A673 (cell line): ENCODE measurements around the gene TBC1D22A. TPM values are rescaled to one million over a fixed set of nuclear protein-coding genes. Genes with fewer than 3 reads are reported as not detected.

Source experiments
- BruUV-seq: library from RNA; stranded (reverse); fragments of 400-500 nt; replicated peaks from 2 replicates; lab custom pipeline; 2021; lab: Mats Ljungman, UMichigan
- CTCF ChIA-PET: fragments of 300-600 bp; sonication (Branson Sonifier 250); formaldehyde crosslinking; loops from one replicate; lab custom pipeline; 2022; ENCODE audit warnings: antibody characterized with exemption; lab: Charles Lee
- POLR2A ChIA-PET: fragments of 300-600 bp; sonication (Branson Sonifier 250); formaldehyde crosslinking; loops from one replicate; lab custom pipeline; 2022; ENCODE audit warnings: antibody characterized with exemption; ENCODE audit not compliant: low non-redundant PET; lab: Charles Lee
- DNase-seq: peaks from one replicate; pipeline ENCODE4 v3.0.0-alpha.2; 2015; ENCODE audit warnings: low spot score
- H3K27ac ChIP-seq: fragments of 200-600 bp; sonication (generic); 2 replicates; pipeline ENCODE4 v1.5.1; 2016; ENCODE audit warnings: mixed run types, low read depth, mild to moderate bottlenecking, mixed read lengths, antibody characterized with exemption, low read length; ENCODE audit not compliant: poor library complexity, severe bottlenecking
- H3K27me3 ChIP-seq: fragments of 200-600 bp; sonication (generic); replicated peaks from 2 replicates; pipeline ENCODE4 v1.6.1; 2017; ENCODE audit warnings: mixed run types, low read depth, mild to moderate bottlenecking, mixed read lengths, antibody characterized with exemption, low read length; ENCODE audit not compliant: insufficient read depth, poor library complexity
- H3K36me3 ChIP-seq: fragments of 200-600 bp; sonication (generic); 2 replicates; pipeline ENCODE4 v1.6.1; 2016; ENCODE audit warnings: mixed run types, mild to moderate bottlenecking, mixed read lengths, antibody characterized with exemption, low read length; ENCODE audit not compliant: insufficient read depth, poor library complexity, severe bottlenecking
- H3K4me1 ChIP-seq: fragments of 200-600 bp; sonication (generic); 2 replicates; pipeline ENCODE4 v1.6.1; 2017; ENCODE audit warnings: mixed run types, mild to moderate bottlenecking, mixed read lengths, antibody characterized with exemption, low read length; ENCODE audit not compliant: insufficient read depth, poor library complexity, severe bottlenecking
- H3K4me3 ChIP-seq: fragments of 200-600 bp; sonication (generic); 2 replicates; pipeline ENCODE4 v1.5.1; 2016; ENCODE audit warnings: low read depth, mixed run types, mild to moderate bottlenecking, mixed read lengths, low read length; ENCODE audit not compliant: poor library complexity, severe bottlenecking
- H3K9me3 ChIP-seq: fragments of 200-600 bp; sonication (generic); 2 replicates; pipeline ENCODE4 v1.6.1; 2016; ENCODE audit warnings: mixed run types, low read depth, mild to moderate bottlenecking, mixed read lengths, antibody characterized with exemption, low read length; ENCODE audit not compliant: poor library complexity, severe bottlenecking
- EZH2 ChIP-seq: fragments of 200-600 bp; sonication (generic); IDR thresholded peaks from 2 replicates; pipeline ENCODE4 v1.6.1; 2017; ENCODE audit warnings: borderline replicate concordance, low read depth, mild to moderate bottlenecking, mixed read lengths, antibody characterized with exemption, low read length; ENCODE audit not compliant: poor library complexity, severe bottlenecking
- intact Hi-C: fragments of 100-400 bp; cut with micrococcal nuclease; formaldehyde crosslinking; loops from one replicate; pipeline ENCODE4 v1.10.0; 2022; ENCODE audit not compliant: unreplicated experiment
- total RNA-seq: library from RNA; stranded (reverse); gene quantifications from 2 replicates; pipeline ENCODE4 v1.2.3, GENCODE V29; 2021
- TF ChIP-seq, protein P1 (sequence below): fragments of 300-800, 200-600 bp; sonication (generic); conservative IDR thresholded peaks from 2 replicates; pipeline ENCODE4 v1.5.1; 2017; ENCODE audit warnings: low read depth, mild to moderate bottlenecking, antibody characterized with exemption, low read length, moderate library complexity, mixed read lengths

The TBC1D22A gene
- total RNA-seq, 1 experiment from 2014 or later = 22.5 TPM

GRCh38 chr22:46998331-46998730, 235.9 kb downstream of the TBC1D22A start:
- CTCF ChIA-PET = no interaction called here
- no peak overlapping the region for H3K4me3 ChIP-seq
- intact Hi-C loops = no loop called here
- no peaks in the 10 kb centered on the region for H3K36me3 ChIP-seq
- no peaks in the 10 kb centered on the region for H3K4me1 ChIP-seq
- POLR2A ChIA-PET = no interaction called here
- H3K27me3 ChIP-seq = no peaks in the 10 kb centered on the region
- H3K9me3 ChIP-seq = no peaks in the 10 kb centered on the region
- no peak for TF ChIP-seq EZH2
- TF ChIP-seq, protein P1, sequence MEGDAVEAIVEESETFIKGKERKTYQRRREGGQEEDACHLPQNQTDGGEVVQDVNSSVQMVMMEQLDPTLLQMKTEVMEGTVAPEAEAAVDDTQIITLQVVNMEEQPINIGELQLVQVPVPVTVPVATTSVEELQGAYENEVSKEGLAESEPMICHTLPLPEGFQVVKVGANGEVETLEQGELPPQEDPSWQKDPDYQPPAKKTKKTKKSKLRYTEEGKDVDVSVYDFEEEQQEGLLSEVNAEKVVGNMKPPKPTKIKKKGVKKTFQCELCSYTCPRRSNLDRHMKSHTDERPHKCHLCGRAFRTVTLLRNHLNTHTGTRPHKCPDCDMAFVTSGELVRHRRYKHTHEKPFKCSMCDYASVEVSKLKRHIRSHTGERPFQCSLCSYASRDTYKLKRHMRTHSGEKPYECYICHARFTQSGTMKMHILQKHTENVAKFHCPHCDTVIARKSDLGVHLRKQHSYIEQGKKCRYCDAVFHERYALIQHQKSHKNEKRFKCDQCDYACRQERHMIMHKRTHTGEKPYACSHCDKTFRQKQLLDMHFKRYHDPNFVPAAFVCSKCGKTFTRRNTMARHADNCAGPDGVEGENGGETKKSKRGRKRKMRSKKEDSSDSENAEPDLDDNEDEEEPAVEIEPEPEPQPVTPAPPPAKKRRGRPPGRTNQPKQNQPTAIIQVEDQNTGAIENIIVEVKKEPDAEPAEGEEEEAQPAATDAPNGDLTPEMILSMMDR = no peak
- DNase-seq = no peak
- H3K27ac ChIP-seq = no peak overlapping the region
- BruUV-seq = no TSS peak

- intact Hi-C loops = no loop called here
- ChIA-PET CTCF (no interaction called here), POLR2A (no interaction called here)
- no peak overlapping the region for H3K4me3 ChIP-seq
- no peaks in the 10 kb centered on the region for H3K27me3 ChIP-seq
- H3K36me3 ChIP-seq = no peaks in the 10 kb centered on the region
- H3K4me1 ChIP-seq = no peaks in the 10 kb centered on the region
- H3K9me3 ChIP-seq = no peaks in the 10 kb centered on the region
- no peak for TF ChIP-seq EZH2
- TF ChIP-seq, protein P1 = no peak
- BruUV-seq = no TSS peak
- no peak overlapping the region for H3K27ac ChIP-seq
- no peak for DNase-seq
Observed at GRCh38 chr22:47000256-47000655, 237.8 kb downstream of the TBC1D22A start.

DNA sequence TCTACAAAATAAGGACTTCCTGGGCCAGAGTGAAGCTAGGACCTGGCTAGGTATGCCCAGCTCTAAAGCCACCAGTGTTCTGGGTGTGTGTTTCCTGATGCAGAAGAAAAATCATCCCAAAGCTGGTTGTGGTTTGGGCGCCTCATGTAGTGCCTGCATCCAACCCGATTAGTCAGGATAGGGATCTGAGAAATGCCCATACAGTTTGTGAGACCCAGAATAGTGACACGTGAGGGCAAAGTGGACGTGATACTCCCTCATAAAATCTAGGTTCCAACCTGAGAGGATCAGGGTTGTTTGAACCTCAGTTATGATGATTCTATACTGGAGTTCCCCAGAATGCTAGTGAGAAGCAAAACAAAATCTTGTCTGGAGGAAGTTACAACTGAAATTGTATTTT, 238.4 kb downstream of the TBC1D22A start:
- TF ChIP-seq, protein P1 = no peak
- no peak for TF ChIP-seq EZH2
- intact Hi-C loops = no loop called here
- H3K4me3 ChIP-seq = no peak overlapping the region
- no peak overlapping the region for H3K27ac ChIP-seq
- no peaks in the 10 kb centered on the region for H3K36me3 ChIP-seq
- CTCF ChIA-PET = no interaction called here
- DNase-seq = no peak
- H3K9me3 ChIP-seq = no peaks in the 10 kb centered on the region
- H3K27me3 ChIP-seq = no peaks in the 10 kb centered on the region
- H3K4me1 ChIP-seq = no peaks in the 10 kb centered on the region
- POLR2A ChIA-PET = no interaction called here
- BruUV-seq = no TSS peak
